ENCODE measurements around the gene FBXW5.

Gene FBXW5

GRCh38 chr9:136949239-136949816, 4.8 kb upstream of the FBXW5 start:
- peaks cover 4% of the 10 kb centered on the region for H3K4me1 Mint-ChIP-seq
- H3K9me3 Mint-ChIP-seq = no peaks in the 10 kb centered on the region
- no peak overlapping the region for H3K27ac Mint-ChIP-seq
- H3K27me3 Mint-ChIP-seq = no peaks in the 10 kb centered on the region
- H3K4me3 Mint-ChIP-seq = peak overlapping the region; percentile 81
- H3K36me3 Mint-ChIP-seq = no peaks in the 10 kb centered on the region

GRCh38 chr9:136947955-136948510, 3.5 kb upstream of the FBXW5 start:
- H3K36me3 Mint-ChIP-seq = no peaks in the 10 kb centered on the region
- peak overlapping the region; percentile 52 for H3K4me3 Mint-ChIP-seq
- peaks cover 4% of the 10 kb centered on the region for H3K4me1 Mint-ChIP-seq
- H3K27ac Mint-ChIP-seq = no peak overlapping the region
- H3K9me3 Mint-ChIP-seq = no peaks in the 10 kb centered on the region
- H3K27me3 Mint-ChIP-seq = no peaks in the 10 kb centered on the region

- H3K36me3 Mint-ChIP-seq = no peaks in the 10 kb centered on the region
- H3K4me1 Mint-ChIP-seq = peaks cover 9% of the 10 kb centered on the region
- no peak overlapping the region for H3K27ac Mint-ChIP-seq
- no peaks in the 10 kb centered on the region for H3K27me3 Mint-ChIP-seq
- H3K4me3 Mint-ChIP-seq = no peak overlapping the region
- no peaks in the 10 kb centered on the region for H3K9me3 Mint-ChIP-seq
Observed at GRCh38 chr9:136947028-136947891, 2.7 kb upstream of the FBXW5 start.

- H3K4me1 Mint-ChIP-seq = peaks cover 9% of the 10 kb centered on the region
- no peaks in the 10 kb centered on the region for H3K27me3 Mint-ChIP-seq
- H3K4me3 Mint-ChIP-seq = no peak overlapping the region
- no peak overlapping the region for H3K27ac Mint-ChIP-seq
- peaks cover 1% of the 10 kb centered on the region for H3K36me3 Mint-ChIP-seq
- no peaks in the 10 kb centered on the region for H3K9me3 Mint-ChIP-seq
Observed at GRCh38 chr9:136946228-136947027, 1.9 kb upstream of the FBXW5 start.

GRCh38 chr9:136945333-136946227, 1.0 kb upstream of the FBXW5 start:
- no peaks in the 10 kb centered on the region for H3K9me3 Mint-ChIP-seq
- H3K27ac Mint-ChIP-seq = no peak overlapping the region
- H3K36me3 Mint-ChIP-seq = peaks cover 1% of the 10 kb centered on the region
- H3K27me3 Mint-ChIP-seq = no peaks in the 10 kb centered on the region
- H3K4me3 Mint-ChIP-seq = no peak overlapping the region
- peaks cover 9% of the 10 kb centered on the region for H3K4me1 Mint-ChIP-seq

GRCh38 chr9:136944212-136944518, 373 bp downstream of the FBXW5 start:
- no peaks in the 10 kb centered on the region for H3K27me3 Mint-ChIP-seq
- peaks cover 9% of the 10 kb centered on the region for H3K4me1 Mint-ChIP-seq
- no peak overlapping the region for H3K27ac Mint-ChIP-seq
- no peak overlapping the region for H3K4me3 Mint-ChIP-seq
- peaks cover 2% of the 10 kb centered on the region for H3K36me3 Mint-ChIP-seq
- no peaks in the 10 kb centered on the region for H3K9me3 Mint-ChIP-seq

GRCh38 chr9:136943291-136944211, 987 bp downstream of the FBXW5 start:
- H3K36me3 Mint-ChIP-seq = peaks cover 7% of the 10 kb centered on the region

GRCh38 chr9:136942881-136943230, 1.7 kb downstream of the FBXW5 start:
- Mint-ChIP-seq H3K9me3 (no peaks in the 10 kb centered on the region), H3K27ac (no peak overlapping the region), H3K36me3 (peaks cover 8% of the 10 kb centered on the region), H3K4me3 (peak overlapping the region; percentile 23), H3K4me1 (peaks cover 9% of the 10 kb centered on the region), H3K27me3 (no peaks in the 10 kb centered on the region)

More at GRCh38 chr9:136943291-136944211, 987 bp downstream of the FBXW5 start:
- peak overlapping the region; percentile 84 for H3K27ac Mint-ChIP-seq
- H3K4me3 Mint-ChIP-seq = peak overlapping the region; percentile 85
- H3K27me3 Mint-ChIP-seq = no peaks in the 10 kb centered on the region
- no peaks in the 10 kb centered on the region for H3K9me3 Mint-ChIP-seq
- H3K4me1 Mint-ChIP-seq = peaks cover 9% of the 10 kb centered on the region

GRCh38 chr9:136942112-136942880, 2.2 kb downstream of the FBXW5 start:
- Mint-ChIP-seq H3K4me3 (peak overlapping the region; percentile 23), H3K36me3 (peaks cover 8% of the 10 kb centered on the region), H3K27ac (no peak overlapping the region)

GRCh38 chr9:136941231-136942111, 3.1 kb downstream of the FBXW5 start:
- Mint-ChIP-seq H3K27me3 (no peaks in the 10 kb centered on the region), H3K4me1 (peaks cover 9% of the 10 kb centered on the region), H3K27ac (no peak overlapping the region), H3K36me3 (peaks cover 8% of the 10 kb centered on the region), H3K9me3 (no peaks in the 10 kb centered on the region), H3K4me3 (no peak overlapping the region)

More at GRCh38 chr9:136942112-136942880, 2.2 kb downstream of the FBXW5 start:
- H3K27me3 Mint-ChIP-seq = no peaks in the 10 kb centered on the region
- no peaks in the 10 kb centered on the region for H3K9me3 Mint-ChIP-seq
- H3K4me1 Mint-ChIP-seq = peaks cover 9% of the 10 kb centered on the region

GRCh38 chr9:136940526-136941230, 3.9 kb downstream of the FBXW5 start:
- peaks cover 9% of the 10 kb centered on the region for H3K4me1 Mint-ChIP-seq
- H3K9me3 Mint-ChIP-seq = no peaks in the 10 kb centered on the region
- no peak overlapping the region for H3K4me3 Mint-ChIP-seq
- H3K27ac Mint-ChIP-seq = no peak overlapping the region
- H3K27me3 Mint-ChIP-seq = no peaks in the 10 kb centered on the region
- peaks cover 8% of the 10 kb centered on the region for H3K36me3 Mint-ChIP-seq

GRCh38 chr9:136939996-136940525, 4.5 kb downstream of the FBXW5 start:
- Mint-ChIP-seq H3K4me1 (peaks cover 9% of the 10 kb centered on the region), H3K27me3 (no peaks in the 10 kb centered on the region), H3K9me3 (no peaks in the 10 kb centered on the region), H3K4me3 (no peak overlapping the region), H3K27ac (no peak overlapping the region), H3K36me3 (peaks cover 8% of the 10 kb centered on the region)

Data from activated naive CD4-positive, alpha-beta T cell treated with anti-CD3 and anti-CD28 coated beads, Interleukin-2, amount 50 U/mL, for 24 hours (primary cell).